Heart left ventricle (tissue), 13 donors: Measurements from ENCODE around the gene NUMA1.

Experiments used
- POLR2A ChIP-seq, 2 donors: fragments of 450-650 bp; IDR thresholded peaks; one replicate each; pipeline ENCODE4 v1.6.1; 2017; ENCODE audit warnings: antibody characterized with exemption in 2 of 2, mild to moderate bottlenecking in 2 of 2, moderate library complexity in 2 of 2
- TF ChIP-seq, protein P1 (sequence below), 12 donors: fragments of 200-600 bp; sonication (generic) in 4 of 12; IDR thresholded peaks; one replicate each; pipeline versions ENCODE4 v1.5.0 to v1.8.0; 2018 to 2022; ENCODE audit warnings: antibody characterized with exemption in 12 of 12, mild to moderate bottlenecking in 5 of 12
- donor health status: ischemic (EF 13 %, LVEDD 7.1; RV severe dilation, severe dysfunction).
- donor health status: DM: no; HTN: yes; CAD: no.
- donor health status: DM: no; HTN: no; CAD: no.
- donor health status: ischemic (EF 25% LVEDD 6.9; RV normal size, moderate dysfunction).
- donor health status: ischemic (EF 25% LVEDD 5.7; RV mildly dilated, moderate dysfunction).
- donor health status: ischemic (EF 35%, LVEDD 5.7; RV mildly dilated, moderate dysfunction).
- donor health status: nonischemic (EF 11% LVEDD 7.7; RV severe dilation, severe dysfunction).
- donor health status: DM: yes; HTN: yes; CAD: no.
- donor health status: PGD.
- donor health status: ischemic (EF 29% LVEDD 5.4; RV normal size, mild dysfunction).
- donor health status: nonischemic (EF 23%, LVEDD 6.1; RV moderate dilation, normal function).

DNA sequence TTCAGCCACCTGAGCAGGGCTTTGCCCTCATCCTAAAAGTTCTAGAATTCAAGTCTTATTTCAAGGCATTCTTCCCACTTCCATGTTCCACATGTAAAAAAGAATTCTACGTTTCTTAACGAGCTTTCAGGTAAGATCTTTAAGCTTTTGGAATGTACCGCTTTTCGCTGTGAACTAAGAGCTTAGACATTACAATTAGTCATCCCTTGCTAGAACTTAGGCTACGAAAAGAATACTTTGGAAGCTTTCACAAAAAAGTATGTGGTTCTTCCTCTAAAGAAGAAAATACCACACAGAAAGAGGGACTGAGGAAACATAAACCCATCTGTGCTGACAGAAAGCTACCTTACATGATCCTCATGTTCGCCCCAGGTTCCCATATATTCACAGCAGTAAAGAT lies 1.9 kb downstream of the NUMA1 start:
- TF ChIP-seq, protein P1, sequence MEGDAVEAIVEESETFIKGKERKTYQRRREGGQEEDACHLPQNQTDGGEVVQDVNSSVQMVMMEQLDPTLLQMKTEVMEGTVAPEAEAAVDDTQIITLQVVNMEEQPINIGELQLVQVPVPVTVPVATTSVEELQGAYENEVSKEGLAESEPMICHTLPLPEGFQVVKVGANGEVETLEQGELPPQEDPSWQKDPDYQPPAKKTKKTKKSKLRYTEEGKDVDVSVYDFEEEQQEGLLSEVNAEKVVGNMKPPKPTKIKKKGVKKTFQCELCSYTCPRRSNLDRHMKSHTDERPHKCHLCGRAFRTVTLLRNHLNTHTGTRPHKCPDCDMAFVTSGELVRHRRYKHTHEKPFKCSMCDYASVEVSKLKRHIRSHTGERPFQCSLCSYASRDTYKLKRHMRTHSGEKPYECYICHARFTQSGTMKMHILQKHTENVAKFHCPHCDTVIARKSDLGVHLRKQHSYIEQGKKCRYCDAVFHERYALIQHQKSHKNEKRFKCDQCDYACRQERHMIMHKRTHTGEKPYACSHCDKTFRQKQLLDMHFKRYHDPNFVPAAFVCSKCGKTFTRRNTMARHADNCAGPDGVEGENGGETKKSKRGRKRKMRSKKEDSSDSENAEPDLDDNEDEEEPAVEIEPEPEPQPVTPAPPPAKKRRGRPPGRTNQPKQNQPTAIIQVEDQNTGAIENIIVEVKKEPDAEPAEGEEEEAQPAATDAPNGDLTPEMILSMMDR (IDR thresholded peaks at IDR 0.05), result no peak
- TF ChIP-seq POLR2A (IDR thresholded peaks at IDR 0.05), result no peak
